Occipital lobe (tissue), 2 donors: Measurements from ENCODE around the gene LTBP3. TPM values are rescaled to one million over a fixed set of nuclear protein-coding genes. Genes with fewer than 3 reads are reported as not detected.
A peak's percentile ranks its signal among the peaks of the same experiment; 100 is the strongest.
"Not testable (repeated sequence)": the region's sequence is repeated elsewhere in the genome, so short reads cannot be mapped to it uniquely, and the experiment has no call there.

Experiments used
- DNase-seq: peaks from one replicate; lab custom pipeline; 2025; lab: John Stamatoyannopoulos, UW
- total RNA-seq: library from RNA; depleted of rRNA; stranded (reverse); fragments of >200 nt; gene quantifications from one replicate; pipeline ENCODE4 v1.2.3, GENCODE V29; 2014

Gene LTBP3
- total RNA-seq, 1 donor from 2014 or later, result 18.4 TPM

DNA sequence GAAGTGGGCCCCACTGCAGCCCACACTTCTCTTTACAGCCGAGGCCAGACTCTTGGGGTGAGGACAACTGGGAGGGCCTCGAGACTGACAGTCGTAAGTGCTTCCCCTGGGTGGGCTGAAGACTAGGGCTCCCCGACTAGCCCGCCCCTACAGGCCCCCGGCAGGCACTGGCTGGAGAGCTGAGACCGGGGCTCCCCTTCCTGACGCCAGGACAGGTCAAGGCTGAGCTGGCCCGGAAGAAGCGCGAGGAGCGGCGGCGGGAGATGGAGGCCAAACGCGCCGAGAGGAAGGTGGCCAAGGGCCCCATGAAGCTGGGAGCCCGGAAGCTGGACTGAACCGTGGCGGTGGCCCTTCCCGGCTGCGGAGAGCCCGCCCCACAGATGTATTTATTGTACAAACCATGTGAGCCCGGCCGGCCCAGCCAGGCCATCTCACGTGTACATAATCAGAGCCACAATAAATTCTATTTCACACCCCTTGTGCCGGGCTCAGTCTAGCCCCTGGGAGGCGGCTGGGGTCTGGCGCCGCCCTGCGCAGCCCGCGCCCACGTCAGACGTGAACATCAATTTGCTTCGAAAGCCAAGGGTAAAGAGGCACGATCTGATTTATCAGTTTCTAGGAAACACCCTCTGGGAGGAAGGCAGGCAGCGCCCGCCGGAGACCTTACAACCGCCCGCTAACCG is 19.8 kb downstream of the LTBP3 start:
- no peak for DNase-seq

DNA sequence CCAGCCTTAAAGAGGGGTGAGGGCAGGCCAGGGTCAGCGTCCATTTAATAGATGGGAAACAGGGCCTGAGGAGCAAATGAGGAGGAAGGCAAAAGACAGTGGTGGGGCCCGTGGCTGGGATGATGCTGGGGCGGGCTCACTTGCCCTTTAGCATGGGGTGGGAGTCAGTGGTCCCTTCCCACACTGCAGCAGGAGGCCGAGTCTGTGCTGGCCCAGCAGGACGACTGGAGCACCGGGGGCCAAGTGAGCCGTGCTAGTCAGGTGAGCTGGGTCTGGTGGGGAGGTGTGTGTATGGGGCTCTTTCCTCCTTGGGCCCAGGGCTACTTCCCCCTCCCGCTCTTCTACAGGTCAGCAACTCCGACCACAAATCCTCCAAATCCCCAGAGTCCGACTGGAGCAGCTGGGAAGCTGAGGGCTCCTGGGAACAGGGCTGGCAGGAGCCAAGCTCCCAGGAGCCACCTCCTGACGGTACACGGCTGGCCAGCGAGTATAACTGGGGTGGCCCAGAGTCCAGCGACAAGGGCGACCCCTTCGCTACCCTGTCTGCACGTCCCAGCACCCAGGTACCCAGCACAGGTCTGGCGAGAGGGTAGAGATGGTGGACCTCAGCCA is 20.4 kb downstream of the LTBP3 start:
- no peak for DNase-seq

DNA sequence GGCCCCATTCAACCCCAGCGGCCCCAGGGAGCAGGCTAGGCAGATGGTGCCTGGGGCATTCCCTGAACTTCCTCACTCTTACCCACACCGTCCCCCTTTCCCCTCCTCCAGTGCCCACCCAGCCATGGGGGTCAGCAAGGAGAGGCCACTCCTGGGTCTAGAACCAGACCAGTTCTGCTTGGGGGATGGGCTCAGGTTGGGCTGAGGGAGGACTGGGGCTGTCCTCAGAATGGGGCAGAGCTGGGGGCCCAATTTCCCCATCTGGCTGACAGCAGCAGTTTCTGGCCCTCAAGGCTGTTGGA is 20.9 kb downstream of the LTBP3 start:
- no peak for DNase-seq

- DNase-seq, result no peak
Measured at GRCh38 chr11:65536412-65537295, 21.5 kb downstream of the LTBP3 start.

- no peak for DNase-seq
Measured at GRCh38 chr11:65535102-65535501, 23.1 kb downstream of the LTBP3 start.

DNA sequence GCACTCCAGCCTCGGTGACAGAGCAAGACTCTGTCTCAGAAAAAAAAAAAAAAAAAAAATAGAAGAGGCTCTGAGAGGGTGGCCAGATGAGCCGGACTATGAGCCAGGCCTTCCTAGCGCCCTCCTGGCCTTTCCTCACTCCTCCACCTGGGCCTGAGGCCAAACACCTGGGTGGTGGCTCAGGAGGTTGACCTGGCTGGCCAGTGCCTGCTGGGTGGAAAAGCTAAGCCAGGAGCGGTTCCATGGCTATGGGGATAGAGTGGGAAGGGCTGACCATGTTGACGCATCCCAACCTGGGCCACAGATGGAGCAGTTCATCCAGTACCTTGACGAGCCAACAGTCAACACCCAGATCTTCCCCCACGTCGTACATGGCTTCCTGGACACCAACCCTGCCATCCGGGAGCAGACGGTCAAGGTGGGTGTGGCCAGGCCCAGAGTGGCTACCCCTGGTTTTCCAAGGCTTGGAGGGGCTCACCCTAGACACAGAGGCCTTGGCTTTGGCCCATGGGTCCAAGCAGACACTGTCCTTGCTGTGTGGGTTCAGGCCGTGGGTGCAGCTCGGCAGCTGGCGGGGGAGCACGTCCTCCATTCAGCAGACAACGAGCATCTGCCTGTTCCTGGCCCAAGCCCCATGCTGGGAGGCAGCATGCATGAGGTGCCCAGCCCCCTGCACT is 25.6 kb downstream of the LTBP3 start:
- DNase-seq, result no peak

- DNase-seq, result no peak
Measured at GRCh38 chr11:65530157-65530496, 28.0 kb downstream of the LTBP3 start.

- no peak for DNase-seq
Measured at GRCh38 chr11:65529475-65530156, 28.5 kb downstream of the LTBP3 start.

- no peak for DNase-seq
Measured at GRCh38 chr11:65528819-65529350, 29.3 kb downstream of the LTBP3 start.

DNA sequence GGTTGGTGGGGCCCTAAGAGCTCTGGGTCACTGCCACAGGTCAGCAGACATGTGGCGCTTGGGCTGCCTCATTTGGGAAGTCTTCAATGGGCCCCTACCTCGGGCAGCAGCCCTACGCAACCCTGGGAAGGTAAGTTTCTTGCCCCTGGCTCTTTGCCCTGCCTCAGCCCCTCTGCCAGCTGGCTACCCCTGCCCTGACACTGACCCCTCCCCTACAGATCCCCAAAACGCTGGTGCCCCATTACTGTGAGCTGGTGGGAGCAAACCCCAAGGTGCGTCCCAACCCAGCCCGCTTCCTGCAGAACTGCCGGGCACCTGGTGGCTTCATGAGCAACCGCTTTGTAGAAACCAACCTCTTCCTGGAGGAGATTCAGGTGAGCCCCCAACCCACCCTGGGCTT is 31.4 kb downstream of the LTBP3 start:
- no peak for DNase-seq

- no peak for DNase-seq
Measured at GRCh38 chr11:65525546-65526480, 32.3 kb downstream of the LTBP3 start.

- peak; percentile 84 for DNase-seq
Measured at GRCh38 chr11:65524741-65525545, 33.2 kb downstream of the LTBP3 start, which contains the start of gene SCYL1. Gene SCYL1 (plus strand): TSS chr11:65525083. CDS start chr11:65525154, 71 bp downstream.

GRCh38 chr11:65524014-65524740 is 34.0 kb downstream of the LTBP3 start:
- no peak for DNase-seq

DNA sequence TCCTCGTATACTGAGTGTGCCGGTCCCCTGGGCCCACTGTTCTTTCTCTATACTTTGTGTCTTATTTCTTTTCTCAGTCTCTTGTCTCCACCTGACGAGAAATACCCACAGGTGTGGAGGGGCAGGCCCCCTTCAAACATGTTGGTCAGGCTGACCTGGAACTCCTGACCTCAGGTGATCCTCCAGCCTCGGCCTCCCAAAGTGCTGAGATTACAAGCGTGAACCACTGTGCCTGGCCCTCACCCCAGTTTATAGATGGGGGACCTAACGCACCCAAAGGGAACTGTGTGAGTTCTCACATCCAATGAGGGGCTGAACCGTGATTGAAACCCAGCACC is 34.6 kb downstream of the LTBP3 start:
- DNase-seq, result not testable (repeated sequence)

GRCh38 chr11:65522718-65523630 is 35.2 kb downstream of the LTBP3 start:
- not testable (repeated sequence) for DNase-seq

DNA sequence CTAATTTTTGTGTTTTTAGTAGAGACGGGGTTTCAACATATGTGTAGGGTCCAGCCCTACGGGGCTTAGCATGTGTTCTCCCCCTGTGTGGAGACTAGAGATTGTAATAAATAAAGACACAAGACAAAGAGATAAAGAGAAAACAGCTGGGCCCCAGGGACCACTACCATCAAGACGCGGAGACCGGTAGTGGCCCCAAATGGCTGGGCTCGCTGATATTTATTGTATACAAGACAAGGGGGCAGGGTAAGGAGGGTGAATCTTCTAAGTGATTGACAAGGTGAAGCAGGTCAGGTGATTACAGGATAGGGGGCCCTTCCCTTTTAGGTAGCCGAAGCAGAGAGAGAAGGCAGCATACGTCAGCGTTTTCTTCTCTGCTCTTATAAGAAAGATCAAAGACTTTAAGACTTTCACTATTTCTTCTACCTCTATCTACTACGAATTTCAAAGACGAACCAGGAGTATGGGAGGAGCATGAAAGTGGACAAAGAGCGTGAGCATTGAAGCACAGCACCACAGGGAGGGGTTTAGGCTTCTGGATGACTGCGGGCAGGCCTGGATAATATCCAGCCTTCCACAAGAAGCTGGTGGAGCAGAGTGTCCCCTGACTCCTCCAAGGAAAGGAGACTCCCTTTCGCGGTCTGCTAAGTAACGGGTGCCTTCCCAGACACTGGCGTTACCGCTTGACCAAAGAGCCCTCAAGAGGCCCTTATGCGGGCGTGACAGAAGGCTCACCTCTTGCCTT is 36.2 kb downstream of the LTBP3 start:
- not testable (repeated sequence) for DNase-seq
